ENCODE measurements around the gene HRH1.

The HRH1 gene

DNA sequence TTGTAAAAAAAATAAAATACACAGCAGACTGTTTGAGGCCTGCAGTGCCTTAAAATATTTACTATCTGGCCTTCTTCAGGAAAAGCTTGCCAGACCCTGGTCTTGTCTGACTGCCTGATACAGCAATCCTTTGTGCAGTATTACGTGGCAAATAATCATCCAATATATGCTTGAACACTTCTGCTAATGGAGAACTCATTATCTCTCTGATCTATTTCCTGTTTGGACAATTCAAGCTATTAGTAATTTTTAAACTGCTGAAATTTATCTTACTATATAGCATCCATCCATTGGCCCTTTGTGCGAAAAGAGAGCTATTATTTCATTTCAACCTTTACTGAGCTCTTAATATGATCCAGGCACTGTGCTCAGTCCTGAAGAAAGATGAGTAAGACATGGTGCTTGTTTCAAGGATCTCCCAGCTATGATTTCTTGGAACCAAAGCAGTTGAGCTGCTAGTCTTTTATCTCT is 133.8 kb downstream of the HRH1 start:
- Mint-ChIP-seq H3K27ac (no peak overlapping the region), H3K36me3 (peaks cover 13% of the 10 kb centered on the region), H3K4me1 (peaks cover 65% of the 10 kb centered on the region), H3K4me3 (no peak overlapping the region), H3K27me3 (no peaks in the 10 kb centered on the region), H3K9me3 (no peaks in the 10 kb centered on the region)

DNA sequence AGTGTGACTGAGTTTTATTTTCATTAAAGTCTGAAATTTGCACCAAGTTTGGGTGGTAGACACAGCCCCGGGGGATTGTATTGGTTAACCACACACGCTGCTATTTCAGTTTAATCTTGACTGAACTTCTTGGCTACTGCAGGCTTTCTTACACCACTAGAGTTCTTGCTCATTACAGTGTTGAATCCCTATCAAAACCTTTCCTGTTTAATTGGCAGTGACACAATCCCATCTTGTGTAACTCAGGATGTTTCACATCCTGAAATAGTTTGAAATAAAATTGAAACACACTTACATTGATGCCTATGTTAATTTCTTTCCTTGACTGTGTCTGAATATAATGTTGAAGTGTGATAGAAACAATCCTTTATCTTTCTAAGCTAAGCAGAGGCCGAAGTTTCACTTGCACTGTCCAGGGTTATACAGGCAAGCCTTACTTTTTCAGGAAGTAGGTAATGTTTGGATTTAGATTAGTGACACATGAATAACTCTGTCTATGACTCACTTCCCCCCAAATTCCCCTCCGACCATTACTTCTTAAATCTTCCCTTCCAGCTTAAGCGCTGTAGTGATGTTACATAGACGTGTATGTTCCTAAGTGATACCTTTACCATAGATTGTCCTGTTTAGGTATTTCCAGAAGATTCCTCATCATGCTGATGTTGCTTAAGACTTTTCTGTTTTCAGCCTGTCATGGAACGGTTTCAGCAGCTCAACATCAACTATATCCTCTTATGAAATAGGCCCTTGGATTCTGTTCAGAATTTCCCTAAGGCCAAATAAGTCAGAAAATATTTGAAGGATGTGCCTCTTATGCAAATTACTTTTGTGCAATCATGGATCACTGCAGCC is 134.7 kb downstream of the HRH1 start:
- Mint-ChIP-seq H3K27ac (peak overlapping the region; percentile 93), H3K4me3 (peak overlapping the region; percentile 59), H3K4me1 (peaks cover 63% of the 10 kb centered on the region), H3K36me3 (peaks cover 13% of the 10 kb centered on the region), H3K27me3 (no peaks in the 10 kb centered on the region), H3K9me3 (no peaks in the 10 kb centered on the region)

DNA sequence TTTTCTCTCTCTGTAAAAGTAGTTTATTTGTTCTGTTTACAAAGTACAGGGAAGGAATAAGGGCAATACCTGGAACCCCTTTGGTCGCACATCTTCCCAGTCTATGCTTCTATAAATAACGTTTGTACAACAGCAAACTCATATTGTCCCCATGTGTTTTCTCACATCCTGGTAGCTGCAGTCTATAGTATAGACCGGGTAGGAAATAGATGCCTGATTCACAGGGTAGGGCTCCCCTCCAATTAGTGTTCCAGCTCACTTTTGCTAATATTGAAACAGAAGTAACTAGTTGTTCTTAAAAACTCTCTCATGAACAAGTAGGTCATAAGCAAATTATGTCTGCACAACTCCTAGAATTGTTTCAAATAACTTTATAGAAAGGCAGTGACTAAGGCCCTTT is 135.6 kb downstream of the HRH1 start:
- Mint-ChIP-seq H3K27ac (peak overlapping the region; percentile 74), H3K4me1 (peaks cover 61% of the 10 kb centered on the region), H3K9me3 (no peaks in the 10 kb centered on the region), H3K27me3 (no peaks in the 10 kb centered on the region), H3K36me3 (peaks cover 13% of the 10 kb centered on the region), H3K4me3 (no peak overlapping the region)

DNA sequence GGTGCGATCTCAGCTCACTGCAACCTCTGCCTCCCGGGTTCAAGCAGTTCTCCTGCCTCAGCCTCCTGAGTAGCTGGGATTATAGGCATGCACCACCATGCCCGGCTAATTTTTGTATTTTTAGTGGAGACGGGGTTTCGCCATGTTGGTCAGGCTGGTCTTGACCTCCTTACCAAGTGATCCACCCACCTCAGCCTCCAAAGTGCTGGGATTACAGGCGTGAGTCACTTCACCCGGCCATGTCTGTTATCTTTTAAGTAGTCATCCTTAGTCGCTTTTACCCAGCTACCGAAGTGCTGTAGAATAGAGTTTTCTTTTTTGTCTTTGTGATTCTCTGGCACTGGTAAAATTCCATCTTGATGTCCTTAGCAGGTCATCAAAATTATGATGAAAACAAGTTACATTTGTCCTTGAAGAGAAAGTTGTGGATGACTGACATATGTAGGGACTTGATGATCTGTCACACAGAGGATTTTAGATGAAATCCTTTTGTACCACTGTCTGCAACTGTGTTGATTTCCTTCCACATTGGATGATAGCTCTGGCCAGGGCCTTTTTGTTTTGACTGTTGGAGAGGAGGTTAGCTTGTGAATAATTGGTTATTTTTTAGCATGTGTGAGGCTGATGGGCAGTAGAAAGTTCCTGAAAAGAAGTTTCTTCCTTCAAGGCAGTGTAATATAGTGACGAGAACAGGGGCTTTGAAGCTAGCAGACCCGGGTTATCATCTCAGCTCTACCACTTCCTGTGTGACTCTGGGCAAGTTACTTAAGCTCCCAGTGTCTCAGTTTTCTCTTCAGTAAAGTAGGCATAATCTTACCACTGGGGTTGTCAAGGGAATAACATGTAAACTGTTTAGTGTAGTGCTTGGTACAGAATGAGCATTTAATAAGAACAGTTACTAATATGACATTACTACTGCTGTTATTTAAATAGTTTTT is 136.7 kb downstream of the HRH1 start:
- Mint-ChIP-seq H3K27ac (peak overlapping the region; percentile 93), H3K4me3 (peak overlapping the region; percentile 66), H3K9me3 (no peaks in the 10 kb centered on the region), H3K4me1 (peaks cover 57% of the 10 kb centered on the region), H3K27me3 (no peaks in the 10 kb centered on the region), H3K36me3 (peaks cover 12% of the 10 kb centered on the region)

DNA sequence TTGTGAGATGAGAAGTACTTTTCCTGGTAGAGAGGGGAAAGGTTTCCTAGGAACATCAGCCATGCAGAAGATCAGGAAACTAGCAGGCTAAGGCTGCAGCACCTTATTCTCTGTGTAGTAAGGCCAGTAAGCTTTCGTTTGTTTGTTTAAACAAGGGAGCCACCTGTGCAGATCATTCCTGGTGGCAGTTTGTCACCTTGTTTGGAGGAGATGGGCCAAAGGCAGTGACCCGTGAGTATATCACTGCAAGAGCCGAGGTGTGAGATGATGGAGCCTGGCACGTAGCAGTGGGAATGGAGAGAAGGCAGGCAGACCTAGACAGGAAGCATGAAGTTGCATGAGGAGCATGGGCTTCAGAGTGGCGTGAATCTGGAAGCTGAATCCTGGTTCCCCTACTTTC is 137.5 kb downstream of the HRH1 start:
- peaks cover 65% of the 10 kb centered on the region for H3K4me1 Mint-ChIP-seq
- H3K27me3 Mint-ChIP-seq: no peaks in the 10 kb centered on the region
- H3K36me3 Mint-ChIP-seq: peaks cover 19% of the 10 kb centered on the region
- H3K27ac Mint-ChIP-seq: peak overlapping the region; percentile 93
- H3K9me3 Mint-ChIP-seq: no peaks in the 10 kb centered on the region
- H3K4me3 Mint-ChIP-seq: peak overlapping the region; percentile 66

DNA sequence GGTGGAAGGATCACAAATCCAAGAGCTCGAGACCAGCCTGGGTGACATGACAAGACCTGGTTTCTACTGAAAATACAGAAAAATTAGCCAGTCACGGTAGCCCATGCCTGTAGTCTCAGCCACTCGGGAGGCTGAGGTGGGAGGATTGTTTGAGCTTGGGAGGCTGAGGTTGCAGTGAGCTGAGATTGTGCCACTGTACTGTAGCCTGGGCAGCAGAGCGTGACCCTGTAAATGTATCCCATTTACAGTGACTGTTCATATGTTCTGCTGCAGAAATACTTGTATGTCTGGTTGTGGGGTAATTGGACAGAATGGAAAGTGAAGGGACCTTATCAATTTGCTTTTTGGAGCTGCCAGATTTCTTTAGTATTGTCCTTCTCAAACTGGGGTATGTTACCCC is 142.8 kb downstream of the HRH1 start:
- Mint-ChIP-seq H3K27ac (no peak overlapping the region), H3K27me3 (no peaks in the 10 kb centered on the region), H3K36me3 (peaks cover 24% of the 10 kb centered on the region), H3K4me1 (peaks cover 17% of the 10 kb centered on the region), H3K4me3 (no peak overlapping the region), H3K9me3 (no peaks in the 10 kb centered on the region)

DNA sequence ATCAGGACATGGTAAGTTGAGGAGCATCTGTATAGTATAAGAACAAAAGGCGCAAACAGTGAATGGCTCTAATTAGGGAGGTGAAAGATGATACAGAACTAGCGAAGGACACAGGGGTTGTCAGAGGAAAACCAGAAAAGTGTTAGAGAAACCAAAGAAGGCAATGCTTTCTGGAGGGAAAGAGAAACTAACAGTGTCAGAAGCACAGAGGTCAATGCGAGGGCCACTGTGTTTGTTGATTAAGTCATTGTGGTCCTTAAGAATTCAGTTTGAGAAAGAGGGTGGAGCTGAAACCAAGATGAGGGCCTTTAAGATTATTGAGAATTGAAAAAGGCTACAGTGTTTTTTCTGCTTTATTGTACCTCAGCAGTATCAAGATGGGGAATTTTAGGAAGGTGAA is 146.7 kb downstream of the HRH1 start:
- Mint-ChIP-seq H3K4me1 (peaks cover 22% of the 10 kb centered on the region), H3K27me3 (no peaks in the 10 kb centered on the region), H3K9me3 (no peaks in the 10 kb centered on the region), H3K4me3 (no peak overlapping the region), H3K36me3 (peaks cover 23% of the 10 kb centered on the region), H3K27ac (no peak overlapping the region)

DNA sequence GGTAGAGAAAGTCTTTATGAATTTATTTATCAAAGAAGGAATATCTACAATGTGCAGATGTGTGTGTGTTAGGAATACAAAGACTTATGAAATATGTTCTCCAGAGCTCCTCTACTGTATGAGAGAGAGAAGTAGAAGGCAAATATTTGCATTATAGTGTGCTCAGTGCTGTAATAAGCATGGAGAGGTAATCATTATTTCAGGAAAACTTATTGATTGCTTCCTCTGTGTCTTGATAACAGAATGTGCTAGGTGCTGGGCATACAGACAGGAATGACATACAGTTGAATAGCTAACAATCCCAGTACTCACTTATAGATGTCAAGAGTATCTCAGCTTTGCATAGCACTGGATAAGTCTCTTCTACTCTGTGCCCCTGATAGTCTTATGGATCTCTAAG is 148.2 kb downstream of the HRH1 start:
- Mint-ChIP-seq H3K36me3 (peaks cover 15% of the 10 kb centered on the region), H3K9me3 (no peaks in the 10 kb centered on the region), H3K27ac (no peak overlapping the region), H3K27me3 (no peaks in the 10 kb centered on the region), H3K4me1 (peaks cover 24% of the 10 kb centered on the region), H3K4me3 (no peak overlapping the region)

DNA sequence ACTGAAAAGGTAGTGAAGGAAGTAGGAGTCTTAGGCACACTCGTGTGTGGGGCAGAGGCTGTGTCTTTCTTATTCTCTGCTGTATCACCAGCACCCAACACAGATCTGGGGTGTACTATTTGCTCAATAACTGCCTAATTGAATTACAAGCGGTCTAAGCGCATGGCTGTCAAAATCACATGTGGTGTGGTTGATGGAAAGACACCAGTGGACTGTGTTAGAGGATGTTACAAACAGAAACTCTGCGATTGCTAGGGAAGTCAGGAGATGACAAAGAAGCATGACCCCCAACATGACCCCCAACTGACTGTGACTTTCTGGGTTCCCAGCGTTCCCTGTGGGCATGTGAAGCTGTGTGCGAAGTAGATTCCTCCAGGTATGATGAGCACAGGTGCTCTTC is 149.9 kb downstream of the HRH1 start:
- H3K4me3 Mint-ChIP-seq: no peak overlapping the region
- H3K4me1 Mint-ChIP-seq: peaks cover 26% of the 10 kb centered on the region
- H3K27me3 Mint-ChIP-seq: no peaks in the 10 kb centered on the region
- no peak overlapping the region for H3K27ac Mint-ChIP-seq
- no peaks in the 10 kb centered on the region for H3K9me3 Mint-ChIP-seq
- H3K36me3 Mint-ChIP-seq: peaks cover 18% of the 10 kb centered on the region

DNA sequence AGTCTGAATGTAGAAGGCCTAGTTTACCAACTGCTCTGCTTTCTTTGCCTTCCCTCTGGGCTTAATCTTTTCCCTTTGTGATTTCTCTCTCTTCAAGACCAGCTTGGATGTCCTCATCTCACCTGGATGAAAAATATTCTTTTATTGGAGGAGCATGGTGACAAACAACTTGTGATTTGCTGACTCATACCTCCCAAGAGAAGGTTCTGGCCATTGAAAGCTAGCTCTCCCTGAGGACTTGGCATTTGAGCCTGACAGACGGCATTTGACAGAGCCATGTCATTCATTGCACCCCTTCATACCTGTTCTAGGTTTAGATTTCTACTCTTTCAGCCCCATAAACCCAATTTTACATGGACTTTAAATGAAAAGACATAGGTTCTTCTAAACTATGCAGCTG is 151.2 kb downstream of the HRH1 start:
- Mint-ChIP-seq H3K9me3 (no peaks in the 10 kb centered on the region), H3K27me3 (no peaks in the 10 kb centered on the region), H3K27ac (peak overlapping the region; percentile 89), H3K4me3 (no peak overlapping the region), H3K4me1 (peaks cover 26% of the 10 kb centered on the region), H3K36me3 (peaks cover 14% of the 10 kb centered on the region)

DNA sequence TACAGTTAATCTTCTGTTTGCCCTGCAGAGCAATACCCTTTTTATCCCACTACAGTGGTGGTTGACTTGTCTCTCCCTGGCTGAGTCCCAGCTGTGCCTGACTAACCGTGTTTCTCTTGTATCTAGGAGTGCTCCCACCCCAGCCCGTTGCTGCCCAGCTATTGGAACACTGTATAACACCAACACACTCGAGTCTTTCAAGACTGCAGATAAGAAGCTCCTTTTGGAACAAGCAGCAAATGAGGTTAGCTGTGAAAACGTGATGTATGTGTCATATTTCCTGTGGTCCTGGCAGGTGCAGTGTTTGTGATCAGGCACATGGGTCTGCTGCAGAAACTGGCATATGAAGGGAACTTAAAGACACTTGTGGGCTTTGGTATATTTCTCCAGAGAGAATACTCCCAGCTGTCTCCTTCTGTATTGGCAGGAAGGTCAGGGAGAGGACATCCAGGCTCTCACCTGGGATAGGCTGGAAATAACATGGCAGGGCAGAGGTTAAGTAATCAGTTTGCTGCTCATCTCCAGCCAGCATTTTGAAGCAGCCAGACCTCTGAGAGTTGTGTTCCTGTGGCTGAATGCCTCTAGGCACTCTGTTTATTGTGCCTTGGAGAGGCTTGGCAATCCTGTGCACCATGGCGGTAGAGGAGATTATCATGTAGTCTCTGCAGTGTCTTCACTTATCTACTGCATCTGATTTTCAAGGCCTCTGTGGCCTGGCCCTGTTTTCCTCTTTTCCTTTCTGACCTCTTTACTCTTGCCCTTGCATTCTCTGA is 152.7 kb downstream of the HRH1 start:
- H3K36me3 Mint-ChIP-seq: peaks cover 12% of the 10 kb centered on the region

DNA sequence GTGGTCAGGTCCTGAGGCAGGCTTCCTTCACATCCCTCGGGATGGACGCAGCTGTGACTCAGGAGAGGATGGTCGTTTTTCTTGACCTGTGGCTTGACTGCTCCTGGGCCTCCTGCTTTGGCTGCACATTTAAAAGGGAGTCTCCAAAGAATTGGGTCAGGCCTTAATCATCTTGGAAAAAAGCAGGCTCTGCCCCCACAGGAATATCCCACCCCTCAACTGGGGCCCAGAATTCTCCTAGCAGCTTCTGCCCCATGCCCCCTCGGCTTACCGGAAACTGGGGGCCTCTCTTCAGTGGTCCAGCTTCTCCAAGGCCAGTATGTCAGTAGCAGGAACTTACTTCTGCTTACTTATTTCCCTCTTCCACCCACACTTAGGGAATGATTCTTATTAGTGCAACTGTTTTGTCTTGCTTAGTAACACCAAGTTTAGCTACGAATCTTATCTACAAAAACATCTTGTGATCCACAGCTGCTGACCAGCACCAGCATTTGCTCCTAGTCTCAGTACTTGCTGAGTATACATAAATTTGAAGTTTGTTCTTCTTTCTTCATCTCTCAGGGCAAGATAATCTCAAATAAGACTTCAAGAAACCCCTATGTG is 153.6 kb downstream of the HRH1 start:
- peak overlapping the region; percentile 12 for H3K4me3 Mint-ChIP-seq
- no peaks in the 10 kb centered on the region for H3K27me3 Mint-ChIP-seq
- H3K4me1 Mint-ChIP-seq: peaks cover 26% of the 10 kb centered on the region
- peaks cover 12% of the 10 kb centered on the region for H3K36me3 Mint-ChIP-seq
- no peak overlapping the region for H3K27ac Mint-ChIP-seq
- no peaks in the 10 kb centered on the region for H3K9me3 Mint-ChIP-seq

More for the DNA sequence above, 152.7 kb downstream of the HRH1 start:
- no peaks in the 10 kb centered on the region for H3K27me3 Mint-ChIP-seq
- peaks cover 26% of the 10 kb centered on the region for H3K4me1 Mint-ChIP-seq
- H3K9me3 Mint-ChIP-seq: no peaks in the 10 kb centered on the region
- peak overlapping the region; percentile 76 for H3K27ac Mint-ChIP-seq
- peak overlapping the region; percentile 12 for H3K4me3 Mint-ChIP-seq

DNA sequence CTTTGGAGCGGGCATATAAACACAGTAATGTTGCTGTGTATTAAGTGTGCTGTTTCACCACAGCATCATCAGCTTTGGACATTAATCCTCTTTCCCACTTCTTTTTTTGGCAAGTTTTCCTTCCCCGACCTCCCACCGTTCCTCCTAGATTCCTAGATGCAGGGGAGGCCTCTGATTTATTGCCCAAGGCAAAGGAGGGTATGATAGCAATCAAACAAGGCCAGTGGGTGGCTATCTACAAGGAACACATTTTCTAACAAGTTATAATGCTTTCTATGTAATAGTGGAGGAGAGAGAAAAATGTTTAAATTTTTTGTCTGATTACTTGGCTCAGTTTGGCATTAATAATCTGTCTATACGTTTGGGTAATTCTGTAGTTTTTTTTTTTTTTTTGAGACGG is 156.0 kb downstream of the HRH1 start:
- Mint-ChIP-seq H3K9me3 (no peaks in the 10 kb centered on the region), H3K4me1 (peaks cover 22% of the 10 kb centered on the region), H3K27ac (no peak overlapping the region), H3K4me3 (no peak overlapping the region), H3K27me3 (no peaks in the 10 kb centered on the region), H3K36me3 (peaks cover 21% of the 10 kb centered on the region)

DNA sequence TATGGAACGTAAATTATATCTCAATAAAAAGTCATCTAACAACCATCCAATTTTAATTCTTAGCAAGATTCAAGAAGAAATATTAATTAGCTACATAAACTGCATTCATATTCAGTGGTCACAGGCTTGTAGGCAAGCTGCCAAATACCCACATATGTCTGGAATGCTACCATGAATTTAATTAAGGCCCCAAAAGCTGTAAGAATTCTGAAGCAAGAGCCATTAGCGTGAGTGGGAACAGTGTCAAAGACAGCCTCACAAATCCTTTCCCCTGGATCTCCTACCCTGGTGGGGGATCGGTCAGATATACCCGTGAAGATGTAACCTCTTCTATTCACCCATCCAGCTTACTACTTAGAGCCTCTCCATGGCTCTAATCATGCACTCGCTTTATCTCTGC is 157.9 kb downstream of the HRH1 start:
- H3K4me1 Mint-ChIP-seq: peaks cover 4% of the 10 kb centered on the region
- H3K36me3 Mint-ChIP-seq: peaks cover 31% of the 10 kb centered on the region
- no peaks in the 10 kb centered on the region for H3K9me3 Mint-ChIP-seq
- H3K27me3 Mint-ChIP-seq: no peaks in the 10 kb centered on the region
- H3K27ac Mint-ChIP-seq: no peak overlapping the region
- no peak overlapping the region for H3K4me3 Mint-ChIP-seq
